Measurements from ENCODE around the gene E2F6. TPM values are rescaled to one million over a fixed set of nuclear protein-coding genes. Genes with fewer than 3 reads are reported as not detected.

E2F6 gene
- total RNA-seq, result 9.1 and 12.1 TPM in 2 replicates

DNA sequence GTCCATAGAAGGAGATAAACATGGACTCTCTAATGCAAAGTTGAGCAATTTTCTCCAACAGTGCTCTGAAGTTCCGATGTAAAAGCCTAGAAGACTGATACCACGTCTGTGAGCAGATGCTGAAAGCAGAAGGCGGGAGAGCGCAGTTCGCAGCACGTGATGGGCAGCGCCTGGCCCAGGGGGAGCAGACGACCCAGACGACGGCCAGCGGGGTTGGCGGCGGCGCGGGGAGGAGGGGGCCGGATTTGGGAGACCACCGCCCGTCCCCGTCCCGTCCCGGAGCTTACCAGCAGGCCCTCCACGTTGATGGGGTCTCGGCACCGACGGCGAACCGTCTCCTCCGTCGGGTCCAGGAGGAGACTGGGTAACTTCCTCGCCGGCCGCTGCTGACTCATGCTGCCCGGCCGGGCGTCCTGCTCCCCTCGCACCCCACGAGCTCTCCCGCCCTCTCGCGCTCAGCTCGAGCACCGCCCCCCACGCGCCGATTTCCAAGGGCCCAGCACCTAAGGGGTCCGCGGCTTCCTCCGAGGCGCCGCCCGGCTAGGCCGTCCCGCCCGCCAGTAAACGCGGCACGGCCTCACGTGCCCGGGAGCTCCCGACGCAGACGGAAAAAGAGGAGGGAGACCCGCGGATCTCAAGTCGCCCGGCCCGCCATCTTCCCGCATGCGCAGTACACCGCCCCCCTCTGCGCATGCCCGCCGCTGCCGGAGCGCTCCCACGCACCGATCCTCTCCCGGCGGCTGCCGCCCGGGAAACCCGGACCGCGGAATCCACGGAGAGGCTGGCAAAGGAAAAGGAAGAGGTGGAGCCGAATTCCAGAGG lies at the start of gene E2F6:
Gene E2F6, minus strand, starts transcription at position 677 of the 822 bp plus-strand sequence. Its CDS starts 282 bp downstream, at position 395.
- DNase-seq (ENCODE audit: low read depth) (peak; percentile 62), FAIRE-seq (no peak)
- H3K27me3 ChIP-seq (ENCODE audit: control insufficient read depth, insufficient read depth, low read length), result no peaks in the 10 kb centered on the region
- H3K36me3 ChIP-seq (ENCODE audit: control insufficient read depth, insufficient read depth, low read length), result peaks cover 2% of the 10 kb centered on the region
- H3K4me3 ChIP-seq (ENCODE audit: low read depth, low read length), result peak within 1 kb of the TSS; percentile 77
- no peak for TF ChIP-seq CTCF (IDR thresholded peaks at IDR 0.05; ENCODE audit: insufficient read depth, low read length, severe bottlenecking)

DNA sequence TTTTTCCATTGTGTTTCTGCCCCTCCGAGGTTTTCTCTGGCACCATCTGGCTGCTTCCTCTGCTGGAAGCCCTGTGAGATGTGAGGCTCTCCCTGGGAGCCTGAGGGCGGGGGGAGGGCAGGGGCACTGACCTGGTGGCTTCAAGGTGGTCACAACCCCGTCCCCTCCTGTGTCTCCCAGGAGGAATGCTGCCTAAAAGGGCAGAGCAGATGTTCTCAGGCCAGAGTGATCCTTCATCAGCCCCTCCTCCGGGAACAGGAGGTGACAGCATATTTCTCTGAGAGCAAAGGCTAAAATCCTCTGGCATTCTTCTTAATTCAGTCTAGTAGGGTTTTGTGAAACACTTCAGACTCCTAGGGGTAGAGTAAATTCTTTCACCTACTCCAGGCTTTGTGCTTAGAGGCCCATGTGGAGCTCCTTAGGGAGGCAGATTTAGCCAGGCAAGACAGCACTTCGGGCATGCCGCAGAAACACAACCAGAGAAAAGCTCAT lies 49.6 kb upstream of the E2F6 start:
- no peaks in the 10 kb centered on the region for H3K36me3 ChIP-seq (ENCODE audit: control insufficient read depth, insufficient read depth, low read length)
- H3K27me3 ChIP-seq (ENCODE audit: control insufficient read depth, insufficient read depth, low read length), result no peaks in the 10 kb centered on the region
- H3K4me3 ChIP-seq (ENCODE audit: low read depth, low read length), result no peak overlapping the region
- no peak for TF ChIP-seq CTCF (IDR thresholded peaks at IDR 0.05; ENCODE audit: insufficient read depth, low read length, severe bottlenecking)
- no peak for DNase-seq (ENCODE audit: low read depth)
- FAIRE-seq, result no peak

- DNase-seq (ENCODE audit: low read depth) (no peak), FAIRE-seq (no peak)
- Histone ChIP-seq H3K4me3 (ENCODE audit: low read depth, low read length) (no peak overlapping the region), H3K36me3 (ENCODE audit: control insufficient read depth, insufficient read depth, low read length) (no peaks in the 10 kb centered on the region), H3K27me3 (ENCODE audit: control insufficient read depth, insufficient read depth, low read length) (no peaks in the 10 kb centered on the region)
- TF ChIP-seq CTCF (IDR thresholded peaks at IDR 0.05; ENCODE audit: insufficient read depth, low read length, severe bottlenecking), result no peak
Measured at GRCh38 chr2:11514904-11515303, 48.9 kb upstream of the E2F6 start.

- Histone ChIP-seq H3K4me3 (ENCODE audit: low read depth, low read length) (no peak overlapping the region), H3K36me3 (ENCODE audit: control insufficient read depth, insufficient read depth, low read length) (no peaks in the 10 kb centered on the region), H3K27me3 (ENCODE audit: control insufficient read depth, insufficient read depth, low read length) (peaks cover 2% of the 10 kb centered on the region)
- DNase-seq (ENCODE audit: low read depth), result no peak
- FAIRE-seq, result no peak
- no peak for TF ChIP-seq CTCF (IDR thresholded peaks at IDR 0.05; ENCODE audit: insufficient read depth, low read length, severe bottlenecking)
Measured at GRCh38 chr2:11514081-11514730, 48.2 kb upstream of the E2F6 start.

- no peak for TF ChIP-seq CTCF (IDR thresholded peaks at IDR 0.05; ENCODE audit: insufficient read depth, low read length, severe bottlenecking)
- DNase-seq (ENCODE audit: low read depth), result no peak
- Histone ChIP-seq H3K4me3 (ENCODE audit: low read depth, low read length) (no peak overlapping the region), H3K27me3 (ENCODE audit: control insufficient read depth, insufficient read depth, low read length) (peaks cover 2% of the 10 kb centered on the region), H3K36me3 (ENCODE audit: control insufficient read depth, insufficient read depth, low read length) (no peaks in the 10 kb centered on the region)
- FAIRE-seq, result no peak
Measured at GRCh38 chr2:11513319-11513718, 47.4 kb upstream of the E2F6 start.
